PC-3 (cell line): Measurements from ENCODE around the gene TBC1D14.

ENCODE experiments used
- CTCF ChIP-seq: fragments of 300-600 bp; sonication (generic); conservative IDR thresholded peaks from 2 replicates; pipeline ENCODE4 v1.5.1; 2017; ENCODE audit warnings: antibody characterized with exemption, low read depth, mild to moderate bottlenecking, low read length
- EZH2phosphoT487 ChIP-seq: fragments of 300-600 bp; sonication (generic); IDR thresholded peaks from 2 replicates; pipeline ENCODE4 v1.6.1; 2018; ENCODE audit warnings: mild to moderate bottlenecking, antibody characterized with exemption, low read length, borderline replicate concordance

- TF ChIP-seq CTCF (no peak), EZH2phosphoT487 (no peak)
Measured at GRCh38 chr4:6968496-6968895, 58.9 kb downstream of the TBC1D14 start.
